CD8-positive, alpha-beta memory T cell (primary cell): ENCODE data around the gene PTGR3. TPM values are rescaled to one million over a fixed set of nuclear protein-coding genes. Genes with fewer than 3 reads are reported as not detected.
A peak's percentile ranks its signal among the peaks of the same experiment; 100 is the strongest.

Source experiments
- CTCF ChIA-PET: fragments of 350-600 bp; sonication (Branson Sonifier 250); formaldehyde crosslinking; loops from one replicate; lab custom pipeline; 2021; ENCODE audit warnings: antibody characterized with exemption; lab: Charles Lee
- POLR2A ChIA-PET: fragments of 350-600 bp; sonication (Branson Sonifier 250); formaldehyde crosslinking; loops from one replicate; lab custom pipeline; 2021; ENCODE audit warnings: antibody characterized with exemption; lab: Charles Lee
- DNase-seq, 5 donors: peaks; one replicate each; pipeline versions ENCODE4 v3.0.0 to v3.0.0-alpha.2; 2020 to 2022; ENCODE audit warnings: mixed read lengths in 1 of 5
- H3K27ac ChIP-seq: one replicate; pipeline ENCODE4 v1.7.0; 2013; ENCODE audit warnings: low read depth, mild to moderate bottlenecking, low read length, moderate library complexity
- H3K27me3 ChIP-seq: 2 replicates; pipeline ENCODE4 v1.7.0; 2013; ENCODE audit warnings: low read length, mild to moderate bottlenecking; ENCODE audit not compliant: insufficient read depth, poor library complexity, severe bottlenecking
- H3K36me3 ChIP-seq: 2 replicates; pipeline ENCODE4 v1.7.0; 2013; ENCODE audit warnings: mild to moderate bottlenecking, low read length, moderate library complexity; ENCODE audit not compliant: insufficient read depth
- H3K4me1 ChIP-seq: 2 replicates; pipeline ENCODE4 v1.7.0; 2013; ENCODE audit warnings: mild to moderate bottlenecking, low read length, moderate library complexity; ENCODE audit not compliant: insufficient read depth
- H3K4me3 ChIP-seq: 2 replicates; pipeline ENCODE4 v1.7.0; 2013; ENCODE audit warnings: mild to moderate bottlenecking, low read length
- H3K9me3 ChIP-seq: 2 replicates; pipeline ENCODE4 v1.7.0; 2013; ENCODE audit warnings: mild to moderate bottlenecking, low read length
- H3K27ac Mint-ChIP-seq, 8 donors: one replicate each; pipeline ENCODE4 v1.8.0; 2020 to 2021; ENCODE audit warnings: mixed read lengths in 8 of 8, mild to moderate bottlenecking in 6 of 8, inconsistent platforms in 3 of 8, moderate library complexity in 3 of 8
- H3K27me3 Mint-ChIP-seq, 2 donors: one replicate each; pipeline ENCODE4 v1.8.0; 2020 to 2021; ENCODE audit warnings: mixed read lengths in 2 of 2, mild to moderate bottlenecking in 1 of 2, moderate library complexity in 1 of 2
- H3K36me3 Mint-ChIP-seq, 3 donors: one replicate each; pipeline ENCODE4 v1.8.0; 2020 to 2021; ENCODE audit warnings: mixed read lengths in 3 of 3, inconsistent platforms in 1 of 3, mild to moderate bottlenecking in 1 of 3
- H3K4me1 Mint-ChIP-seq, 3 donors: one replicate each; pipeline ENCODE4 v1.8.0; 2020 to 2021; ENCODE audit warnings: mixed read lengths in 3 of 3, inconsistent platforms in 1 of 3, mild to moderate bottlenecking in 1 of 3
- H3K4me3 Mint-ChIP-seq, 7 donors: one replicate each; pipeline ENCODE4 v1.8.0; 2020 to 2021; ENCODE audit warnings: mixed read lengths in 7 of 7, mild to moderate bottlenecking in 6 of 7, moderate library complexity in 4 of 7, inconsistent platforms in 2 of 7
- H3K9me3 Mint-ChIP-seq, 5 donors: one replicate each; pipeline ENCODE4 v1.8.0; 2020 to 2022; ENCODE audit warnings: mixed read lengths in 5 of 5, mild to moderate bottlenecking in 3 of 5, moderate library complexity in 2 of 5, inconsistent platforms in 1 of 5
- polyA plus RNA-seq: library from polyadenylated mRNA; unstranded; fragments of 300-500 nt; fragmentation: Illumina TruSeq; gene quantifications from one replicate; pipeline ENCODE4 v1.2.3, GENCODE V29; 2021
- total RNA-seq, 2 experiments: library from RNA; stranded (reverse); gene quantifications; one replicate each; pipeline ENCODE4 v1.2.3, GENCODE V29; 2021

Gene PTGR3
- total and polyA plus RNA-seq, 3 experiments from 2014 or later, result 20.3 to 26.3 (median 25.8) TPM

GRCh38 chr18:75183524-75183923 is 25.4 kb downstream of the PTGR3 start:
- Histone ChIP-seq H3K27me3 (no peaks in the 10 kb centered on the region), H3K27ac (no peak overlapping the region), H3K4me3 (no peak overlapping the region), H3K36me3 (no peaks in the 10 kb centered on the region), H3K9me3 (no peaks in the 10 kb centered on the region), H3K4me1 (no peaks in the 10 kb centered on the region)
- Mint-ChIP-seq H3K36me3 (peaks cover 0 to 9% (median 0%) of the 10 kb centered on the region in 3 donors), H3K9me3 (no peaks in the 10 kb centered on the region), H3K27me3 (peaks cover 8 to 11% of the 10 kb centered on the region in 2 donors), H3K4me1 (no peaks in the 10 kb centered on the region), H3K4me3 (no peak overlapping the region), H3K27ac (no peak overlapping the region)
- no peak for DNase-seq
- ChIA-PET CTCF (no interaction called here), POLR2A (no interaction called here)

- no peaks in the 10 kb centered on the region for H3K27me3 ChIP-seq
- no peak for DNase-seq
- ChIA-PET POLR2A (no interaction called here), CTCF (no interaction called here)
- H3K4me3 Mint-ChIP-seq, result no peak overlapping the region
- H3K36me3 Mint-ChIP-seq, result peaks cover 0 to 9% (median 0%) of the 10 kb centered on the region in 3 donors
- H3K4me3 ChIP-seq, result no peak overlapping the region
- H3K9me3 ChIP-seq, result no peaks in the 10 kb centered on the region
- no peaks in the 10 kb centered on the region for H3K9me3 Mint-ChIP-seq
- H3K27ac ChIP-seq, result no peak overlapping the region
- H3K27me3 Mint-ChIP-seq, result peaks cover 6 to 8% of the 10 kb centered on the region in 2 donors
- no peak overlapping the region for H3K27ac Mint-ChIP-seq
- no peaks in the 10 kb centered on the region for H3K36me3 ChIP-seq
- peaks cover 0 to 4% (median 0%) of the 10 kb centered on the region in 3 donors for H3K4me1 Mint-ChIP-seq
- H3K4me1 ChIP-seq, result no peaks in the 10 kb centered on the region
Observed at GRCh38 chr18:75179819-75180600, 28.9 kb downstream of the PTGR3 start.

GRCh38 chr18:75178376-75178775 is 30.6 kb downstream of the PTGR3 start:
- Mint-ChIP-seq H3K36me3 (peaks cover 0 to 9% (median 0%) of the 10 kb centered on the region in 3 donors), H3K27me3 (peaks cover 3 to 5% of the 10 kb centered on the region in 2 donors), H3K27ac (peak overlapping the region in 1 of 8 donors; percentile 17), H3K4me3 (no peak overlapping the region), H3K9me3 (no peaks in the 10 kb centered on the region), H3K4me1 (peaks cover 0 to 4% (median 2%) of the 10 kb centered on the region in 3 donors)
- DNase-seq, result no peak
- no peaks in the 10 kb centered on the region for H3K36me3 ChIP-seq
- ChIA-PET POLR2A (no interaction called here), CTCF (no interaction called here)
- no peaks in the 10 kb centered on the region for H3K27me3 ChIP-seq
- no peaks in the 10 kb centered on the region for H3K9me3 ChIP-seq
- H3K27ac ChIP-seq, result no peak overlapping the region
- no peaks in the 10 kb centered on the region for H3K4me1 ChIP-seq
- no peak overlapping the region for H3K4me3 ChIP-seq

- Histone ChIP-seq H3K9me3 (no peaks in the 10 kb centered on the region), H3K27ac (no peak overlapping the region), H3K4me3 (no peak overlapping the region), H3K36me3 (no peaks in the 10 kb centered on the region), H3K27me3 (no peaks in the 10 kb centered on the region), H3K4me1 (no peaks in the 10 kb centered on the region)
- POLR2A ChIA-PET, result no interaction called here
- H3K36me3 Mint-ChIP-seq, result no peaks in the 10 kb centered on the region
- CTCF ChIA-PET, result no interaction called here
- peak overlapping the region in 1 of 7 donors; percentile 46 for H3K4me3 Mint-ChIP-seq
- peaks cover 0 to 2% of the 10 kb centered on the region in 2 donors for H3K27me3 Mint-ChIP-seq
- peak overlapping the region in 1 of 8 donors; percentile 5 for H3K27ac Mint-ChIP-seq
- DNase-seq, result no peak
- peaks cover 2 to 12% (median 8%) of the 10 kb centered on the region in 3 donors for H3K4me1 Mint-ChIP-seq
- H3K9me3 Mint-ChIP-seq, result no peaks in the 10 kb centered on the region
Observed at GRCh38 chr18:75176849-75177248, 32.1 kb downstream of the PTGR3 start.

- ChIA-PET CTCF (interaction anchor here (1.1 to 1.3 kb wide), 2 partner anchors 13 to 70 kb away, joined by 3 to 4 read pairs; no protein-coding TSS in a partner anchor), POLR2A (no interaction called here)
- no peaks in the 10 kb centered on the region for H3K9me3 Mint-ChIP-seq
Observed at GRCh38 chr18:75173738-75174137, 35.2 kb downstream of the PTGR3 start.

GRCh38 chr18:75173125-75173432 is 35.9 kb downstream of the PTGR3 start:
- no peak for DNase-seq
- Mint-ChIP-seq H3K9me3 (no peaks in the 10 kb centered on the region), H3K27ac (peak overlapping the region in 2 of 8 donors; percentile 29 to 51), H3K36me3 (no peaks in the 10 kb centered on the region), H3K4me3 (no peak overlapping the region), H3K4me1 (peaks cover 2 to 12% (median 8%) of the 10 kb centered on the region in 3 donors), H3K27me3 (no peaks in the 10 kb centered on the region)
- Histone ChIP-seq H3K27me3 (no peaks in the 10 kb centered on the region), H3K27ac (no peak overlapping the region), H3K36me3 (no peaks in the 10 kb centered on the region), H3K9me3 (no peaks in the 10 kb centered on the region), H3K4me1 (no peaks in the 10 kb centered on the region), H3K4me3 (no peak overlapping the region)
- POLR2A ChIA-PET, result no interaction called here
- CTCF ChIA-PET, result interaction anchor here (1.1 to 1.3 kb wide), 3 partner anchors 12 to 71 kb away, joined by 3 to 4 read pairs (median 3); no protein-coding TSS in a partner anchor

More at GRCh38 chr18:75173738-75174137, 35.2 kb downstream of the PTGR3 start:
- DNase-seq, result no peak
- no peak overlapping the region for H3K4me3 Mint-ChIP-seq
- H3K27ac ChIP-seq, result no peak overlapping the region
- H3K27ac Mint-ChIP-seq, result peak overlapping the region in 1 of 8 donors; percentile 51
- H3K9me3 ChIP-seq, result no peaks in the 10 kb centered on the region
- H3K27me3 Mint-ChIP-seq, result no peaks in the 10 kb centered on the region
- no peaks in the 10 kb centered on the region for H3K4me1 ChIP-seq
- H3K36me3 ChIP-seq, result no peaks in the 10 kb centered on the region
- H3K36me3 Mint-ChIP-seq, result no peaks in the 10 kb centered on the region
- no peak overlapping the region for H3K4me3 ChIP-seq
- H3K4me1 Mint-ChIP-seq, result peaks cover 2 to 12% (median 8%) of the 10 kb centered on the region in 3 donors
- H3K27me3 ChIP-seq, result no peaks in the 10 kb centered on the region

GRCh38 chr18:75172299-75173124 is 36.4 kb downstream of the PTGR3 start:
- Histone ChIP-seq H3K27ac (no peak overlapping the region), H3K9me3 (no peaks in the 10 kb centered on the region), H3K27me3 (no peaks in the 10 kb centered on the region), H3K36me3 (no peaks in the 10 kb centered on the region), H3K4me3 (no peak overlapping the region), H3K4me1 (no peaks in the 10 kb centered on the region)
- POLR2A ChIA-PET, result no interaction called here
- Mint-ChIP-seq H3K9me3 (no peaks in the 10 kb centered on the region), H3K4me3 (no peak overlapping the region), H3K36me3 (no peaks in the 10 kb centered on the region), H3K27me3 (no peaks in the 10 kb centered on the region), H3K4me1 (peaks cover 2 to 12% (median 8%) of the 10 kb centered on the region in 3 donors), H3K27ac (peak overlapping the region in 2 of 8 donors; percentile 40 to 70)
- CTCF ChIA-PET, result interaction anchor here (1.3 kb wide), 2 partner anchors 14 to 71 kb away, joined by 3 read pairs; no protein-coding TSS in a partner anchor
- DNase-seq, result no peak

GRCh38 chr18:75170916-75171315 is 38.0 kb downstream of the PTGR3 start:
- Histone ChIP-seq H3K36me3 (no peaks in the 10 kb centered on the region), H3K4me1 (no peaks in the 10 kb centered on the region), H3K27ac (no peak overlapping the region), H3K27me3 (no peaks in the 10 kb centered on the region), H3K9me3 (no peaks in the 10 kb centered on the region), H3K4me3 (no peak overlapping the region)
- H3K36me3 Mint-ChIP-seq, result no peaks in the 10 kb centered on the region
- H3K9me3 Mint-ChIP-seq, result no peaks in the 10 kb centered on the region
- DNase-seq, result no peak
- no peak overlapping the region for H3K4me3 Mint-ChIP-seq
- peaks cover 2 to 9% (median 8%) of the 10 kb centered on the region in 3 donors for H3K4me1 Mint-ChIP-seq
- peaks cover 0 to 5% of the 10 kb centered on the region in 2 donors for H3K27me3 Mint-ChIP-seq
- H3K27ac Mint-ChIP-seq, result peak overlapping the region in 1 of 8 donors; percentile 61
- ChIA-PET POLR2A (no interaction called here), CTCF (no interaction called here)
